NCI-H2029 treated with DMSO at 0.1 percent for 48 hours (cell line): ENCODE measurements around the gene SLC4A8.
A peak's percentile ranks its signal among the peaks of the same experiment; 100 is the strongest.
"Not testable (repeated sequence)": the region's sequence is repeated elsewhere in the genome, so short reads cannot be mapped to it uniquely, and the experiment has no call there.

Experiments
- DNase-seq: peaks from one replicate; lab custom pipeline; 2025; lab: John Stamatoyannopoulos, UW

Gene SLC4A8

GRCh38 chr12:51429700-51430099, 5.1 kb downstream of the SLC4A8 start:
- no peak for DNase-seq

GRCh38 chr12:51430196-51430895, 5.7 kb downstream of the SLC4A8 start:
- DNase-seq = peak; percentile 89

GRCh38 chr12:51432921-51433320, 8.3 kb downstream of the SLC4A8 start:
- DNase-seq = no peak

- no peak for DNase-seq
Observed at GRCh38 chr12:51434305-51434704, 9.7 kb downstream of the SLC4A8 start.

GRCh38 chr12:51437431-51437830, 12.8 kb downstream of the SLC4A8 start:
- no peak for DNase-seq

- DNase-seq = no peak
Observed at GRCh38 chr12:51439330-51439729, 14.7 kb downstream of the SLC4A8 start.

- no peak for DNase-seq
Observed at GRCh38 chr12:51441583-51441982, 17.0 kb downstream of the SLC4A8 start.

GRCh38 chr12:51442324-51442723, 17.7 kb downstream of the SLC4A8 start:
- no peak for DNase-seq

- DNase-seq = no peak
Observed at GRCh38 chr12:51443573-51443972, 18.9 kb downstream of the SLC4A8 start.

- no peak for DNase-seq
Observed at GRCh38 chr12:51448618-51449256, 24.1 kb downstream of the SLC4A8 start.

- no peak for DNase-seq
Observed at GRCh38 chr12:51449580-51450246, 25.1 kb downstream of the SLC4A8 start.

- DNase-seq = no peak
Observed at GRCh38 chr12:51450333-51450732, 25.7 kb downstream of the SLC4A8 start.

GRCh38 chr12:51450806-51451205, 26.2 kb downstream of the SLC4A8 start:
- DNase-seq = no peak

- DNase-seq = not testable (repeated sequence)
Observed at GRCh38 chr12:51454016-51454415, 29.4 kb downstream of the SLC4A8 start.

- not testable (repeated sequence) for DNase-seq
Observed at GRCh38 chr12:51455050-51455449, 30.4 kb downstream of the SLC4A8 start.

- no peak for DNase-seq
Observed at GRCh38 chr12:51458635-51459034, 34.0 kb downstream of the SLC4A8 start.

- DNase-seq = peak; percentile 54
Observed at GRCh38 chr12:51460519-51460918, 35.9 kb downstream of the SLC4A8 start.

- DNase-seq = no peak
Observed at GRCh38 chr12:51465491-51465890, 40.9 kb downstream of the SLC4A8 start.

- no peak for DNase-seq
Observed at GRCh38 chr12:51470116-51470515, 45.5 kb downstream of the SLC4A8 start.

- no peak for DNase-seq
Observed at GRCh38 chr12:51471111-51471864, 46.7 kb downstream of the SLC4A8 start.

GRCh38 chr12:51472984-51473383, 48.4 kb downstream of the SLC4A8 start:
- DNase-seq = no peak

GRCh38 chr12:51473947-51474346, 49.3 kb downstream of the SLC4A8 start:
- DNase-seq = no peak
